Measurements from ENCODE around the gene PRND.

Gene PRND

GRCh38 chr20:4691753-4692152 is 30.0 kb upstream of the PRND start:
- TF ChIP-seq CTCF (conservative IDR thresholded peaks at IDR 0.05; ENCODE audit: control insufficient read depth, insufficient read depth, low read depth, low read length) = no peak
- H3K4me3 ChIP-seq (ENCODE audit: control insufficient read depth, low read depth, low read length) = no peak overlapping the region
- no peak for DNase-seq (ENCODE audit: low read depth)

GRCh38 chr20:4694076-4694475 is 27.6 kb upstream of the PRND start:
- DNase-seq (ENCODE audit: low read depth) = no peak
- no peak overlapping the region for H3K4me3 ChIP-seq (ENCODE audit: control insufficient read depth, low read depth, low read length)
- TF ChIP-seq CTCF (conservative IDR thresholded peaks at IDR 0.05; ENCODE audit: control insufficient read depth, insufficient read depth, low read depth, low read length) = no peak

GRCh38 chr20:4697189-4697830 is 24.4 kb upstream of the PRND start:
- no peak overlapping the region for H3K4me3 ChIP-seq (ENCODE audit: control insufficient read depth, low read depth, low read length)
- no peak for DNase-seq (ENCODE audit: low read depth)
- no peak for TF ChIP-seq CTCF (conservative IDR thresholded peaks at IDR 0.05; ENCODE audit: control insufficient read depth, insufficient read depth, low read depth, low read length)

GRCh38 chr20:4697831-4698221 is 23.9 kb upstream of the PRND start:
- no peak for TF ChIP-seq CTCF (conservative IDR thresholded peaks at IDR 0.05; ENCODE audit: control insufficient read depth, insufficient read depth, low read depth, low read length)
- DNase-seq (ENCODE audit: low read depth) = no peak
- no peak overlapping the region for H3K4me3 ChIP-seq (ENCODE audit: control insufficient read depth, low read depth, low read length)

- H3K4me3 ChIP-seq (ENCODE audit: control insufficient read depth, low read depth, low read length) = no peak overlapping the region
- no peak for DNase-seq (ENCODE audit: low read depth)
- TF ChIP-seq CTCF (conservative IDR thresholded peaks at IDR 0.05; ENCODE audit: control insufficient read depth, insufficient read depth, low read depth, low read length) = no peak
These were observed 22.5 kb upstream of the PRND start for GRCh38 chr20:4699216-4699615.

- H3K4me3 ChIP-seq (ENCODE audit: control insufficient read depth, low read depth, low read length) = no peak overlapping the region
- no peak for TF ChIP-seq CTCF (conservative IDR thresholded peaks at IDR 0.05; ENCODE audit: control insufficient read depth, insufficient read depth, low read depth, low read length)
- DNase-seq (ENCODE audit: low read depth) = no peak
These were observed 21.8 kb upstream of the PRND start for GRCh38 chr20:4699957-4700356.
